ENCODE data around the gene OCRL.

Gene OCRL

GRCh38 chrX:129599499-129599898 is 59.4 kb downstream of the OCRL start:
- Histone ChIP-seq H3K27me3 (no peaks in the 10 kb centered on the region), H3K27ac (no peak overlapping the region), H3K36me3 (no peaks in the 10 kb centered on the region), H3K4me3 (ENCODE audit: low read depth in 1 of 2, low read length in 1 of 2) (no peak overlapping the region), H3K4me1 (ENCODE audit: control insufficient read depth in 1 of 2, insufficient read depth in 1 of 2, low read depth in 1 of 2, low read length in 1 of 2) (peaks cover 4 to 5% of the 10 kb centered on the region in 2 experiments), H3K9me3 (no peaks in the 10 kb centered on the region)
- TF ChIP-seq CTCF (IDR thresholded peaks at IDR 0.05), result no peak

GRCh38 chrX:129599996-129600395 is 59.9 kb downstream of the OCRL start:
- Histone ChIP-seq H3K27me3 (no peaks in the 10 kb centered on the region), H3K4me3 (ENCODE audit: low read depth in 1 of 2, low read length in 1 of 2) (no peak overlapping the region), H3K36me3 (no peaks in the 10 kb centered on the region), H3K4me1 (ENCODE audit: control insufficient read depth in 1 of 2, insufficient read depth in 1 of 2, low read depth in 1 of 2, low read length in 1 of 2) (peaks cover 9 to 10% of the 10 kb centered on the region in 2 experiments), H3K9me3 (no peaks in the 10 kb centered on the region), H3K27ac (no peak overlapping the region)
- no peak for TF ChIP-seq CTCF (IDR thresholded peaks at IDR 0.05)

GRCh38 chrX:129600981-129601424 is 60.9 kb downstream of the OCRL start:
- Histone ChIP-seq H3K9me3 (no peaks in the 10 kb centered on the region), H3K4me3 (ENCODE audit: low read depth in 1 of 2, low read length in 1 of 2) (no peak overlapping the region), H3K36me3 (no peaks in the 10 kb centered on the region), H3K27me3 (no peaks in the 10 kb centered on the region), H3K4me1 (ENCODE audit: control insufficient read depth in 1 of 2, insufficient read depth in 1 of 2, low read depth in 1 of 2, low read length in 1 of 2) (peaks cover 10 to 12% of the 10 kb centered on the region in 2 experiments), H3K27ac (no peak overlapping the region)
- TF ChIP-seq CTCF (IDR thresholded peaks at IDR 0.05), result no peak

GRCh38 chrX:129606918-129607317 is 66.9 kb downstream of the OCRL start:
- H3K4me1 ChIP-seq (ENCODE audit: control insufficient read depth in 1 of 2, insufficient read depth in 1 of 2, low read depth in 1 of 2, low read length in 1 of 2), result peaks cover 12 to 15% of the 10 kb centered on the region in 2 experiments
- peak; percentile 71 for TF ChIP-seq CTCF (IDR thresholded peaks at IDR 0.05)
- no peaks in the 10 kb centered on the region for H3K27me3 ChIP-seq
- H3K36me3 ChIP-seq, result no peaks in the 10 kb centered on the region
- H3K4me3 ChIP-seq (ENCODE audit: low read depth in 1 of 2, low read length in 1 of 2), result no peak overlapping the region
- no peaks in the 10 kb centered on the region for H3K9me3 ChIP-seq
- no peak overlapping the region for H3K27ac ChIP-seq

GRCh38 chrX:129608496-129608895 is 68.4 kb downstream of the OCRL start:
- TF ChIP-seq CTCF (IDR thresholded peaks at IDR 0.05), result no peak
- no peaks in the 10 kb centered on the region for H3K9me3 ChIP-seq
- H3K27me3 ChIP-seq, result no peaks in the 10 kb centered on the region
- H3K27ac ChIP-seq, result no peak overlapping the region
- peaks cover 12 to 15% of the 10 kb centered on the region in 2 experiments for H3K4me1 ChIP-seq (ENCODE audit: control insufficient read depth in 1 of 2, insufficient read depth in 1 of 2, low read depth in 1 of 2, low read length in 1 of 2)
- no peaks in the 10 kb centered on the region for H3K36me3 ChIP-seq
- no peak overlapping the region for H3K4me3 ChIP-seq (ENCODE audit: low read depth in 1 of 2, low read length in 1 of 2)

- H3K36me3 ChIP-seq, result no peaks in the 10 kb centered on the region
- H3K9me3 ChIP-seq, result no peaks in the 10 kb centered on the region
- peaks cover 8 to 12% of the 10 kb centered on the region in 2 experiments for H3K4me1 ChIP-seq (ENCODE audit: control insufficient read depth in 1 of 2, insufficient read depth in 1 of 2, low read depth in 1 of 2, low read length in 1 of 2)
- no peaks in the 10 kb centered on the region for H3K27me3 ChIP-seq
- no peak for TF ChIP-seq CTCF (IDR thresholded peaks at IDR 0.05)
- no peak overlapping the region for H3K27ac ChIP-seq
- no peak overlapping the region for H3K4me3 ChIP-seq (ENCODE audit: low read depth in 1 of 2, low read length in 1 of 2)
Observed at GRCh38 chrX:129609395-129609794, 69.3 kb downstream of the OCRL start.

All from neutrophil (primary cell).